H7 (cell line): Measurements from ENCODE around the gene LTA. TPM values are rescaled to one million over a fixed set of nuclear protein-coding genes. Genes with fewer than 3 reads are reported as not detected.
"Not testable (repeated sequence)": the region's sequence is repeated elsewhere in the genome, so short reads cannot be mapped to it uniquely, and the experiment has no call there.

Source experiments
- DNase-seq: peaks from one replicate; pipeline ENCODE4 v3.0.0; 2012
- H3K27me3 ChIP-seq: 2 replicates; pipeline ENCODE4 v1.6.0; 2011; ENCODE audit warnings: mild to moderate bottlenecking, low read length; ENCODE audit not compliant: control insufficient read depth, insufficient read depth
- H3K36me3 ChIP-seq: replicated peaks from 2 replicates; pipeline ENCODE4 v1.5.1; 2011; ENCODE audit warnings: low read length; ENCODE audit not compliant: control insufficient read depth, insufficient read depth
- H3K4me3 ChIP-seq: 2 replicates; pipeline ENCODE4 v1.5.1; 2011; ENCODE audit warnings: low read depth, mild to moderate bottlenecking, control low read depth, low read length, moderate library complexity; ENCODE audit not compliant: insufficient read depth
- total RNA-seq: library from RNA; depleted of rRNA; stranded (reverse); fragments of >200 nt; shearing (Covaris generic); gene quantifications from 2 replicates; pipeline ENCODE4 v1.2.3, GENCODE V29; 2014

Gene LTA
- total RNA-seq, 1 experiment from 2014 or later: not detected

GRCh38 chr6:31548544-31548873 lies 23.6 kb upstream of the LTA start:
- H3K4me3 ChIP-seq: no peak overlapping the region
- no peaks in the 10 kb centered on the region for H3K27me3 ChIP-seq

GRCh38 chr6:31551371-31551770 lies 20.7 kb upstream of the LTA start:
- peak; percentile 77 for DNase-seq
- H3K27me3 ChIP-seq, H3K4me3 ChIP-seq, H3K36me3 ChIP-seq: not testable (repeated sequence)

More at GRCh38 chr6:31548544-31548873, 23.6 kb upstream of the LTA start:
- peaks cover 4% of the 10 kb centered on the region for H3K36me3 ChIP-seq
- no peak for DNase-seq

- Histone ChIP-seq H3K36me3 (peaks cover 11% of the 10 kb centered on the region), H3K4me3 (no peak overlapping the region), H3K27me3 (no peaks in the 10 kb centered on the region)
- peak; percentile 24 for DNase-seq
These were observed 15.8 kb upstream of the LTA start for GRCh38 chr6:31556307-31556706.

GRCh38 chr6:31557443-31558317 lies 14.4 kb upstream of the LTA start:
- Histone ChIP-seq H3K36me3 (peaks cover 11% of the 10 kb centered on the region), H3K4me3 (no peak overlapping the region), H3K27me3 (no peaks in the 10 kb centered on the region)
- DNase-seq: peak; percentile 36

GRCh38 chr6:31558318-31558625 lies 13.8 kb upstream of the LTA start:
- no peak overlapping the region for H3K4me3 ChIP-seq
- H3K36me3 ChIP-seq: peaks cover 11% of the 10 kb centered on the region
- no peak for DNase-seq
- no peaks in the 10 kb centered on the region for H3K27me3 ChIP-seq

GRCh38 chr6:31558631-31559500 lies 13.2 kb upstream of the LTA start:
- no peaks in the 10 kb centered on the region for H3K27me3 ChIP-seq
- DNase-seq: no peak
- H3K36me3 ChIP-seq: peaks cover 11% of the 10 kb centered on the region
- H3K4me3 ChIP-seq: no peak overlapping the region

GRCh38 chr6:31559606-31559957 lies 12.5 kb upstream of the LTA start:
- peaks cover 11% of the 10 kb centered on the region for H3K36me3 ChIP-seq
- no peak for DNase-seq
- no peaks in the 10 kb centered on the region for H3K27me3 ChIP-seq
- no peak overlapping the region for H3K4me3 ChIP-seq

- H3K4me3 ChIP-seq: no peak overlapping the region
- no peaks in the 10 kb centered on the region for H3K27me3 ChIP-seq
- H3K36me3 ChIP-seq: peaks cover 11% of the 10 kb centered on the region
- no peak for DNase-seq
These were observed 12.0 kb upstream of the LTA start for GRCh38 chr6:31559958-31560696.

GRCh38 chr6:31560697-31561058 lies 11.4 kb upstream of the LTA start:
- Histone ChIP-seq H3K4me3 (no peak overlapping the region), H3K27me3 (no peaks in the 10 kb centered on the region), H3K36me3 (peaks cover 11% of the 10 kb centered on the region)
- DNase-seq: no peak

- H3K4me3 ChIP-seq: no peak overlapping the region
These were observed 4.3 kb upstream of the LTA start for GRCh38 chr6:31567531-31568370.

GRCh38 chr6:31568537-31568961 lies 3.5 kb upstream of the LTA start:
- Histone ChIP-seq H3K4me3 (no peak overlapping the region), H3K36me3 (no peaks in the 10 kb centered on the region), H3K27me3 (no peaks in the 10 kb centered on the region)
- no peak for DNase-seq

More at GRCh38 chr6:31567531-31568370, 4.3 kb upstream of the LTA start:
- H3K27me3 ChIP-seq: no peaks in the 10 kb centered on the region
- peak; percentile 57 for DNase-seq
- H3K36me3 ChIP-seq: no peaks in the 10 kb centered on the region

- DNase-seq: no peak
- Histone ChIP-seq H3K4me3 (no peak overlapping the region), H3K36me3 (no peaks in the 10 kb centered on the region), H3K27me3 (no peaks in the 10 kb centered on the region; the same call in 1 of the 2 replicates)
These were observed 2.1 kb upstream of the LTA start for GRCh38 chr6:31569861-31570536.

GRCh38 chr6:31573239-31574105 lies 1.4 kb downstream of the LTA start:
- Histone ChIP-seq H3K4me3 (no peak overlapping the region), H3K36me3 (no peaks in the 10 kb centered on the region), H3K27me3 (peaks cover 7% of the 10 kb centered on the region; the same call in 1 of the 2 replicates)
- DNase-seq: peak; percentile 36
